Measurements from ENCODE around the gene SDHA. TPM values are rescaled to one million over a fixed set of nuclear protein-coding genes. Genes with fewer than 3 reads are reported as not detected.
A peak's percentile ranks its signal among the peaks of the same experiment; 100 is the strongest.
"Not testable (repeated sequence)": the region's sequence is repeated elsewhere in the genome, so short reads cannot be mapped to it uniquely, and the experiment has no call there.

Gene SDHA
- total RNA-seq, result 100 to 1,000 TPM; 130 to 150 TPM

DNA sequence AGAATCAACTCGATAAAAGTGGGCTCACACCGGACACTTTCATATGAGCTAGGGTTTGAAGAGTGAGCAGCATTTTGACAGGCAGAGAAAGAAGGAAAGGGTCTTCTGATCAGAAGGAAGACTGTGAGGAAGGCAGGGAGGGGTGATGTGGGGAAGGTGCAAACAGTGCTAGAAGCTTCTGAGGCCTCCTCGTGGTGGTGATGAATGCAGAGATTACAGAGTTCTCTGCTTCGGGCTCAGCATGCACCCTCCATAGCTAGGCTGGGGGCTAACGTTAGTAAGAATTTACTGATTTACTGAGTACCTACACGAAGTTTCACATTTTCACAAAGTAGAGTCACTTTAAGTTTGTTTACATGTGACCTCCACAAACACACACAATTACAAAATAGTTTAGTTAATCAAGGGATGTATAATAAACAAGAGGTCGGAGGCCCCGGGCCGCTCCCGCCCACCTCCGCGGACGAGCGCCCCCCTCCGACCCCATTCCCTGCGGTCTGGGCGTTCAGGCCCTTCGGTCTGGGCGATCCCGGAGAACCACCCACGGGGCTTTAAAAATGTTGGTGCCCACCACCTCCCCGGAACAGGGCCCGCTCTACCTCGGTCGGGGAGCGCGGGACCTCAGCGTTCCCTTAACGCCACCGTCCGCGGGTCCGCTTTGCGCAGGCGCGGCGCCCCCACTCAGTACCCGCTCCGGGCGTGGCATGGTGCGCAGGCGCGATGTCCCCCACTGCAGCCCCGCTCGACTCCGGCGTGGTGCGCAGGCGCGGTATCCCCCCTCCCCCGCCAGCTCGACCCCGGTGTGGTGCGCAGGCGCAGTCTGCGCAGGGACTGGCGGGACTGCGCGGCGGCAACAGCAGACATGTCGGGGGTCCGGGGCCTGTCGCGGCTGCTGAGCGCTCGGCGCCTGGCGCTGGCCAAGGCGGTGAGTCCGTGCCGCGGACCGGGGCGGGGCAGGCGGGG lies at the start of gene SDHA, which contains the start of gene CCDC127:
TSS of gene SDHA (plus strand) at position 827 of the 963 bp plus-strand sequence. CDS start at position 863, 36 bp downstream.
TSS of gene CCDC127 (minus strand) at position 660 of the 963 bp plus-strand sequence. CDS start 1,304 bp downstream, outside the sequence.
- peak; percentile 97 for DNase-seq
- Mint-ChIP-seq H3K36me3 (ENCODE audit: low read depth) (peaks cover 36% of the 10 kb centered on the region), H3K27ac (peak within 1 kb of the TSS; percentile 95), H3K4me3 (peak within 1 kb of the TSS; percentile 96), H3K4me1 (peaks cover 53% of the 10 kb centered on the region)
- CTCF ChIA-PET, result interaction anchor here (0.6 to 1.9 kb wide), 3 partner anchors 23 to 53 kb away, joined by 3 to 6 read pairs (median 3); no protein-coding TSS in a partner anchor
- H3K27me3 Mint-ChIP-seq, POLR2A ChIA-PET, H3K9me3 Mint-ChIP-seq: not testable (repeated sequence)

DNA sequence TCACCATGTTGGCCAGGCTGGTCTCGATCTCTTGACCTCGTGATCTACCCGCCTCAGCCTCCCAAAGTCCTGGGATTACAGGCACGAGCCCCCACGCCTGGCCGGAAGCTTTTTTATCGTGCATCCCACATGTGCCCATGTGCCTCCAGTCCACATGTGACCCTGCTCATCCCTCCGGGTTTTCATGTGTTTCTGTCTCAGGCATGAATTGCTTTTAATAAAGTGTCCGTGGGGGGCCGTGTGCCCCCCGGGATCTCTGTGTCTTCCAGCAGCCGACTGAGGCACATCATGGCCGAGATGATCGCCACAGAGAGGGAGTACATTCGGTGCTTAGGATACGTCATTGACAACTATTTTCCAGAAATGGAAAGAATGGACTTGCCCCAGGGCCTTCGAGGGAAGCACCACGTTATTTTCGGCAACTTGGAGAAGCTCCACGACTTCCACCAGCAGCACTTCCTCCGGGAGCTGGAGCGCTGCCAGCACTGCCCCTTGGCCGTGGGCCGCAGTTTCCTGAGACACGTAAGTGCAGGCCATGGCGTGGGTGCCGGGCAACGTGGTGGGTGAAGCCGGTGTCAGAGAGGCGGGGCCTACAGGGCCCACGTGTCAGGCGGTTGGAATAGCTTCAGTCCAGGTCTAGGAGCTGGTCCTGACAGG lies 48.9 kb upstream of the SDHA start:
- Mint-ChIP-seq H3K36me3 (ENCODE audit: low read depth) (no peaks in the 10 kb centered on the region), H3K27ac (no peak overlapping the region), H3K4me1 (no peaks in the 10 kb centered on the region), H3K4me3 (no peak overlapping the region), H3K9me3 (peaks cover under 1% of the 10 kb centered on the region), H3K27me3 (no peaks in the 10 kb centered on the region)
- ChIA-PET POLR2A (no interaction called here), CTCF (no interaction called here)
- DNase-seq, result no peak

DNA sequence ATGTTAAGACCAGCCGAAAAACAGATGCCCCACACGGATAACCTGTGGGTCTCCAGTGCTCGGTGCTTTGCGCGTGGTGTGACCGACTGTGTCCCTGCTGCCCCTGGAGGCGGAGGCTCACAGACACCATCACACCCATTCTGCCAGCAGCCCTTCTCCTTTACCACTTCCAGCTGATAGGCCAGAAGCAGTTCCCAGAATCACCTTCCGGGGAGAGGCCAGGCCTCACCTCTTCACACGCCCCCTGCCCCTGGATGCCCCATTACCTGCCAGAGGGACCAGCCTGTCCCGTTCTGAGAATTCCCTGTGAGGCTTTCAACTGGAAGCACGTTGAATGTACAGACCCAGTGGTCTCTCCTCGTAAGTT lies 48.4 kb upstream of the SDHA start:
- CTCF ChIA-PET, result no interaction called here
- H3K36me3 Mint-ChIP-seq (ENCODE audit: low read depth), result no peaks in the 10 kb centered on the region
- POLR2A ChIA-PET, result no interaction called here

DNA sequence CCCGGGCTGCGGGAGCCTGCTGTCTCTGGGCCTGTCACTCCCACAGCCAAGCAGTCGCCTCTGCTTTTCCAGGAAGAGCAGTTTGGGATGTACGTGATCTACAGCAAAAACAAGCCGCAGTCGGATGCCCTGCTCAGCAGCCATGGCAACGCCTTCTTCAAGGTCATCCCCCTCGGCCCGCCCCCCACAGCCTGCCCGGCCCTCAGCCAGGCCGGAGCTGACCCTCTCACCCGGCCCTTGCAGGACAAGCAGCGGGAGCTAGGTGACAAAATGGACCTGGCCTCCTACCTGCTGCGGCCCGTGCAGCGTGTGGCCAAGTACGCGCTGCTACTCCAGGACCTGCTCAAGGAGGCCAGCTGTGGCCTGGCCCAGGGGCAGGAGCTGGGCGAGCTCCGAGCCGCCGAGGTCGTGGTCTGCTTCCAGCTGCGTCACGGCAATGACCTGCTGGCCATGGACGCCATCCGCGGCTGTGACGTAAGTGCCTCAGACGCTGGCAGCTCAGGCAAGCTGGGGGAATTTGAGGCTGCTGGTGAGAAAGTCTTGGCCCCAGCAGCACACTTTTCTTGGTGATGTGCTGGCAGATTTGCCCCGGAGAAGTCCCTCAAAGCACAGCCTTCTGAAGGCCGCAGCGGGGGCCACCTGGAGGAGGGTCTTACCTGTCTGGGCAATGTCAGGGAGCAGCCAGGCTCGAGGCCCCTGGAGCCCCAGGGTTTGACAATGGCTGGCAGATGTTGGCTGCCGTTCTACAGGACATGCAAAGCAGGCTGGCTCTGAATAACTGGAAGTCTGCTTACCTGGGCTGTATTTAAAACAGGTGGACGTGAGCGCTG lies 46.9 kb upstream of the SDHA start:
- no peak overlapping the region for H3K27ac Mint-ChIP-seq
- no peaks in the 10 kb centered on the region for H3K9me3 Mint-ChIP-seq
- CTCF ChIA-PET, result no interaction called here
- no peaks in the 10 kb centered on the region for H3K27me3 Mint-ChIP-seq
- H3K36me3 Mint-ChIP-seq (ENCODE audit: low read depth), result no peaks in the 10 kb centered on the region
- POLR2A ChIA-PET, result no interaction called here
- no peaks in the 10 kb centered on the region for H3K4me1 Mint-ChIP-seq
- DNase-seq, result no peak
- no peak overlapping the region for H3K4me3 Mint-ChIP-seq

More for the DNA sequence above, 48.4 kb upstream of the SDHA start:
- no peak overlapping the region for H3K27ac Mint-ChIP-seq
- no peak for DNase-seq
- H3K4me1 Mint-ChIP-seq, result no peaks in the 10 kb centered on the region
- H3K4me3 Mint-ChIP-seq, result no peak overlapping the region
- no peaks in the 10 kb centered on the region for H3K9me3 Mint-ChIP-seq
- no peaks in the 10 kb centered on the region for H3K27me3 Mint-ChIP-seq

DNA sequence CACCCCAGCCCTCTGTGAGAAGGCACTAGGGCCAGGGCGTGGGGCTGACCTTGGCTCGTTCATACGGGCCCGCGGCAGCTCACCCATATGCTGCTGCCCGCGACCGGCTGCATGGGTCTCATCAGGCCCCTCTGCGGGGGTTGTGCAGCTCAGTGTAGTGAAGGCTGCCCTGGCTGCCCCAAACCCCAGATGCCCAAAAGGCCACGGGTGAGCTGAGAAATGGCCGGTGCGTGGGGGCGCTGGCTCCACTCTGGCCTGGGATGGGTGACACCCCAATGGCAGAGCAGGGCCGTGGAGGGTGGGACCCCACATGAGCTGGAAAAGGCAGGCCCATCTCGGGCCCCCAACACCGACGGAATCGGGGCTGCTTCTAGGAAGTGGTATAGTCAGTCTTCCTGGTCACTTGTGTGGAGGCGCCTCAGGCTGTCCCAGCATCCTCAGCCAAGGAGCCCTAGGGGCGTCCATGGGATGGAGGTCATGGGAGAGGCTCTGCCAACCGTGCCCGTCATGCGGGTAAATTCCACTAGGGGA lies 46.3 kb upstream of the SDHA start:
- DNase-seq, result no peak
- H3K4me1 Mint-ChIP-seq, result no peaks in the 10 kb centered on the region
- H3K9me3 Mint-ChIP-seq, result no peaks in the 10 kb centered on the region
- no peak overlapping the region for H3K4me3 Mint-ChIP-seq
- no peaks in the 10 kb centered on the region for H3K27me3 Mint-ChIP-seq
- POLR2A ChIA-PET, result no interaction called here
- CTCF ChIA-PET, result no interaction called here
- H3K36me3 Mint-ChIP-seq (ENCODE audit: low read depth), result no peaks in the 10 kb centered on the region
- H3K27ac Mint-ChIP-seq, result no peak overlapping the region

DNA sequence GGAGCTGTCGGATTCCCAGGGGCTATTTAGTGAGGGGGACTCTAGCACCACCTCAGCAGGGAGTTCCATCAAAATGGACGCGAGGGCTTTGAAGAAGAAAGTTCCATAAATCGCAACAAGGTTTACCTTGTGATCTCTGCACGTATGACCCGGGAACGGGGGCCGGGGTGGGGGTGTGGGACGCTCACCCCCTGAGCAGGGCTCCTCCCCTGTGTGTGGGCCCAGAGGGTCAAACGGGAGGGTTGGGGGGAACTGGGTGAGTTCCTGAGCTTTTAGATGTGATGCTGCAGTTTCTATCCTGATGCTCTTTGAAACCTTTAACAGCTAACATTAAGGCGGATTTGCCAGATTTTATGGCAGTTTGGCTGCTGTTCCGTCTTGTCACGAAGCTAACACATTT lies 45.7 kb upstream of the SDHA start:
- Mint-ChIP-seq H3K4me3 (no peak overlapping the region), H3K9me3 (no peaks in the 10 kb centered on the region), H3K36me3 (ENCODE audit: low read depth) (no peaks in the 10 kb centered on the region), H3K27ac (no peak overlapping the region), H3K27me3 (peaks cover 4% of the 10 kb centered on the region), H3K4me1 (no peaks in the 10 kb centered on the region)
- no peak for DNase-seq
- POLR2A ChIA-PET, result no interaction called here
- CTCF ChIA-PET, result no interaction called here

DNA sequence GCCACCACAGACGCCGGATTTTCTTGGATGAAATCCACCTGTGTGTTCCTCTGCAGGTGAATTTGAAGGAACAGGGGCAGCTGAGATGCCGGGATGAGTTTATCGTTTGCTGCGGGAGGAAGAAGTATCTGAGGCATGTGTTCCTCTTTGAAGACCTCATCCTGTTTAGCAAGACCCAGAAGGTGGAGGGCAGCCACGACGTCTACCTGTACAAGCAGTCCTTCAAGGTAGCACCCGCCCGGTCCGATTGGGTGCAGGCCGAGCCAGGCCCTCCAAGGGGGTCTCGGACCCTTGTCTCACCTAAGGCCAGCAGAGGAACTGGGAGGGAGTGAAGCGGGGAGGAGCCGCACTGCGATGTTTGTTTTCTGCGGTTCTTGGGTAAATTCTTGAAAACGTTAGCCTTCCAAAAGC lies 45.3 kb upstream of the SDHA start:
- H3K9me3 Mint-ChIP-seq, result no peaks in the 10 kb centered on the region
- peaks cover 4% of the 10 kb centered on the region for H3K27me3 Mint-ChIP-seq
- H3K36me3 Mint-ChIP-seq (ENCODE audit: low read depth), result no peaks in the 10 kb centered on the region
- CTCF ChIA-PET, result no interaction called here
- H3K4me1 Mint-ChIP-seq, result no peaks in the 10 kb centered on the region
- no peak overlapping the region for H3K4me3 Mint-ChIP-seq
- POLR2A ChIA-PET, result no interaction called here
- H3K27ac Mint-ChIP-seq, result no peak overlapping the region
- no peak for DNase-seq

DNA sequence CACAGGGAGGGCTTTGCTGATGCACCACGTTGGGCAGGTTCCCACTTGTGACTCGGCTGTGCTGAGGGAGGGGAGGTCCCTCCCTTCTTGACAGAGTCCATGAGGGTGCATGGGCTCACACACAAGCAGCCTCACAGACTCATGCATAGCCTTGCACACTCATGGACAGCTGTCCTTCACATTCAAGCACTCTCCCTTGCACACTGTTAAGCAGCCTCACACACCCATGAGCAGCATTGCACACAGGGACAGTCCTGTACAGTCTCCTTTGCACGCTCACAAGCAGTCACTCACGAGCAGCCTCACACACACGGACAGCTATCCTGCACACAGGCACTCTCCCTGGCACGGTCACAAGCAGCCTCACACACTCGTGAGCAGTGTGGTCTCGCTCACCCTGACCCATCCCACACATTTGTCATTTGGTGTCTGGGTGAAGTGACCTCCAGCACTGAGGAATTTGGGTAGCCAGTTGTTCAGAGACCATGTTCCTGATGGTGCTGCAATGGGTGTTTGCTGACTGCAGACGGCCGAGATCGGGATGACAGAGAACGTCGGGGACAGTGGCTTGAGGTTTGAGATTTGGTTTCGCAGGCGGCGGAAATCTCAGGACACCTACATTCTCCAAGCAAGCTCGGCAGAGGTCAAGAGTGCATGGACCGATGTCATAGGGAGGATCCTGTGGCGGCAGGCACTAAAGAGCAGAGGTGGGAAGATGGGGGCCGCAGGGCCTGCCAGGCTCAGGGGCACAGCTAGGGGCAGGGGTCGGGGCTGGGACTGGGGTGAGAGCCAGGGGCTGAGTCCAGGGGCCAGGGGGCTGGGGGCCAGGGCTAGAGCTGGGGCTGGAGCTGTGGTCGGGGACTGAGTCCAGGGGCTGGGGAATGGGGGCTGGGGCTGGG lies 44.5 kb upstream of the SDHA start:
- Mint-ChIP-seq H3K4me1 (no peaks in the 10 kb centered on the region), H3K4me3 (no peak overlapping the region), H3K9me3 (no peaks in the 10 kb centered on the region), H3K27me3 (peaks cover 10% of the 10 kb centered on the region), H3K36me3 (ENCODE audit: low read depth) (no peaks in the 10 kb centered on the region), H3K27ac (no peak overlapping the region)
- ChIA-PET CTCF (no interaction called here), POLR2A (no interaction called here)
- DNase-seq, result no peak

DNA sequence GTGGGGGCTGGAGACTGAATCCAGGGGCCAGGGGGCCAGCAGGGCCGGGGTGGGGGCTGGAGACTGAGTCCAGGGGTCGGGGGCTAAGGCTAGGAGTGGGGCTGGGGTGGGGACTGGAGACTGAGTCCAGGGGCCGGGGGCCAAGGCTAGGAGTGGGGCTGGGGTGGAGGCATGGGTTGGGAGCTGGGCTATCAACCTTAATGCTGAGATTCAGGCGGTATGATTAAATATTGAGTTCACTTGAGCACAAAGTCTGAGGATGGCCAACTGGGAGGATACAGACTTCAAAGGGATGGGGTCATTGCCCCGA lies 43.9 kb upstream of the SDHA start:
- H3K36me3 Mint-ChIP-seq (ENCODE audit: low read depth), result no peaks in the 10 kb centered on the region
- POLR2A ChIA-PET, result no interaction called here
- H3K4me1 Mint-ChIP-seq, result no peaks in the 10 kb centered on the region
- H3K9me3 Mint-ChIP-seq, result no peaks in the 10 kb centered on the region
- peaks cover 10% of the 10 kb centered on the region for H3K27me3 Mint-ChIP-seq
- no peak overlapping the region for H3K4me3 Mint-ChIP-seq
- CTCF ChIA-PET, result no interaction called here
- no peak overlapping the region for H3K27ac Mint-ChIP-seq
- no peak for DNase-seq

DNA sequence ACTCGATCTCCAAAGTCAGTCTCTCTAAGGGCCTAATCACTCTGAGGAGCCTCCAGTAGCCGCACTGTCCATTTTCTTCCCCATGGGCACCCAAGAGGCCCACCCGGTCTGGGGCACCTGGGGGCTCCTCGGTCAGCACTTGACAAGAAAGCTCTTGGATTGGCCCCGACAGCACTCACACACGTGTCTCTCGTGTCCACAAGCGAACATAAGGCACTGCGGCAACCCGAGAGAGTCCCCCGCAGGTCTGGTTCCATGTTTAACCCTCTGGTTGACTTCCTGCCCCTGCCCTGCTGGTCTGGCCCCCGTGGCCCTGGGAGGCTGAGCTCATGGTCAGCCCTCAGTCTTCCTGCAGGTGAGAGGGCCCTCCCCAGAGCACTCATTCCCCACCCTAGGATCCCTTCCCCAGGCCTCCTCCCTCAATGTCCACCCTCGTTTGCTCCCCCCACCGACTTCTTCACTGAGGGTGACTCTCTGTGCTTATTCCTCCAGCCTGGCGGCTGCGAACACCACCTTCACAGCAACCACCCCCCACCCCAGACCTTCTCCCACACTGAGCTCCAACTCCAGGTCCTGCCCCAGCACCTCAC lies 43.1 kb upstream of the SDHA start:
- no peaks in the 10 kb centered on the region for H3K36me3 Mint-ChIP-seq (ENCODE audit: low read depth)
- no peak for DNase-seq
- H3K4me1 Mint-ChIP-seq, result no peaks in the 10 kb centered on the region
- no peaks in the 10 kb centered on the region for H3K9me3 Mint-ChIP-seq
- H3K27ac Mint-ChIP-seq, result no peak overlapping the region
- no peak overlapping the region for H3K4me3 Mint-ChIP-seq
- CTCF ChIA-PET, result no interaction called here
- POLR2A ChIA-PET, result no interaction called here
- H3K27me3 Mint-ChIP-seq, result peaks cover 10% of the 10 kb centered on the region

DNA sequence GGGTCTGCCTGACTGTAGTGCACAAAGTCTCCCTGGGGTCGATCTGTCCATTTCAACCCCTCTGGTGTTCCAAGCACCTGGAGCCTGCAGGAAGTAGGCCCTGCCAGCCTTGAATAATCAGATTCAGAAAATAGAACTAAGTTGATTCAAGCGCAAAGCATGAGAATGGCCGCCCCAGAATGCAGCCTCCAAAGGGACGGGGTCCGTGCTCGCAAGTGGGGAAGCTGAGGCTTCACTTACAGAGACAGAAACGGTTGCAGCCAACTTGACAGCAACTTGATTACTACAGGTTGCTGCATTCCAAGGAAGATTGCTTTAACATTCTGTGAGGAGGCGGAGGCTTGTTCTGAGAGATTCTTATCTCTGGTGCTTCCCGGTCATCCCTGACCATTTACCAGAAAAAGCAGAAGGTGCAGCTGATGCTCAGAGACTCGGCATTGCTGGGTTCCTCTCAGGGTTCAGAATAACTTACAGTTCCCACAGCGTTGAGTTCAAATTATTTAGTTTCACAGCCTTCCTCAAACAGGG lies 41.8 kb upstream of the SDHA start:
- Mint-ChIP-seq H3K4me1 (no peaks in the 10 kb centered on the region), H3K27ac (no peak overlapping the region), H3K27me3 (peaks cover 10% of the 10 kb centered on the region), H3K36me3 (ENCODE audit: low read depth) (no peaks in the 10 kb centered on the region), H3K4me3 (no peak overlapping the region), H3K9me3 (no peaks in the 10 kb centered on the region)
- CTCF ChIA-PET, result no interaction called here
- DNase-seq, result no peak
- POLR2A ChIA-PET, result no interaction called here

DNA sequence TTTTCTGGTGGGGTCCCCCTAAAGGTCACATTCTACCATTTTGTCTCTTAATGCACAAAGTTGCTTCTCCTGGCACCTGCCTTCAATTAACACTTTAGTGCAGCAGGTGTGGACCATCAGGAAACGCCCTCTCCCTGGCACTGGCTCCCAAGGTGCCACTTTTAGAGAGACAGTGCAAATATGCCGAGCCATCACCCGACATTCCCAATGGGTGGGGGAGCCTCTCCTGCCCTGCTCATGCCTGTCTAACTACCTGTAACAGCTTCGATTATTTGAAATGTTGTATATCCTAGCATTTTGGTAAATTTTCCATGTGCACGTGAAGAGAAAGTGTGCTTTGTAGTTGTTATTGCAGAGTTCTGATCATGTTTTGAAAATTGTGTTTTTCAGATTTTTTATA lies 40.0 kb upstream of the SDHA start:
- Mint-ChIP-seq H3K9me3 (no peaks in the 10 kb centered on the region), H3K27ac (no peak overlapping the region), H3K27me3 (peaks cover 10% of the 10 kb centered on the region), H3K36me3 (ENCODE audit: low read depth) (no peaks in the 10 kb centered on the region), H3K4me3 (no peak overlapping the region), H3K4me1 (no peaks in the 10 kb centered on the region)
- POLR2A ChIA-PET, result no interaction called here
- DNase-seq, result no peak
- CTCF ChIA-PET, result no interaction called here

Data from activated CD4-positive, alpha-beta T cell treated with anti-CD3 and anti-CD28 coated beads, Interleukin-2, amount 10 ng/mL, durations not matched to agents 7 days and 5 days (primary cell).